ENCODE measurements around the gene PIP5KL1.

DNA sequence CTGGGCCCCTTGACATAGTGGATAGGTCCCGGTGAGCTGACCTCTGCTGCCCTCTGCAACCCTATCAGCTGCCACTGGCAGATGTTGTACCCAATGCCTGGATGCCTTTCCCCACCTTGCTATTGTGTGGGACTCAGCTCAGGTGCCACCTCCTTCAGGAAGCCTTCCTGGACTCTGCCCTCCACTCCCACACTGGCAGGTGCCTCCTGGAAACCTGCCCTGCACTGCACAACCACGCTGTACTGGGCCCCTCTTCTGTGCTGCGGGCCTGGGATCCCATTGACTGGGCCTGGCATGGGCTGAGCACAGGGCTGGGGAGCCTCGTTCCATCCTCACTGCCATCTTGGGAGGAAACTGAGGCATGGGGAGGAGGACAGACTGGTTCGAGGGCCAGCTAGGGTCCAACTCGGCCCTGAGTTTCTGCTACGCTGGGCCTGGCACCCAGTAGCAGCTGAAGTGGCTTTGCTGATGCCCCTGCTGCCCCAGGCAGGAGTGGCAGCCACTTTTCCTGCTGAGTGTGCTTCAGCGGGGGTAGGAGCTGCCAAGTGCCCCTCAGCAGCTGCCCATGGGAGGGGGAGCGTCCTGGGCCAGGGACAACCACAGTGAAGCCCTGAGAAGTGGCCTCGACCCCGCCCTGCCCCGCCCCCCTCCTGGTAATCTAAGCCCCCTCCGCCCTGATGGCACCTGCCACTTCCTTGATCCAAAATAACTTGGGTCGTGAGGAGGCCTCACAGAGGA lies 54.4 kb downstream of the PIP5KL1 start:
- TF ChIP-seq, protein P1, sequence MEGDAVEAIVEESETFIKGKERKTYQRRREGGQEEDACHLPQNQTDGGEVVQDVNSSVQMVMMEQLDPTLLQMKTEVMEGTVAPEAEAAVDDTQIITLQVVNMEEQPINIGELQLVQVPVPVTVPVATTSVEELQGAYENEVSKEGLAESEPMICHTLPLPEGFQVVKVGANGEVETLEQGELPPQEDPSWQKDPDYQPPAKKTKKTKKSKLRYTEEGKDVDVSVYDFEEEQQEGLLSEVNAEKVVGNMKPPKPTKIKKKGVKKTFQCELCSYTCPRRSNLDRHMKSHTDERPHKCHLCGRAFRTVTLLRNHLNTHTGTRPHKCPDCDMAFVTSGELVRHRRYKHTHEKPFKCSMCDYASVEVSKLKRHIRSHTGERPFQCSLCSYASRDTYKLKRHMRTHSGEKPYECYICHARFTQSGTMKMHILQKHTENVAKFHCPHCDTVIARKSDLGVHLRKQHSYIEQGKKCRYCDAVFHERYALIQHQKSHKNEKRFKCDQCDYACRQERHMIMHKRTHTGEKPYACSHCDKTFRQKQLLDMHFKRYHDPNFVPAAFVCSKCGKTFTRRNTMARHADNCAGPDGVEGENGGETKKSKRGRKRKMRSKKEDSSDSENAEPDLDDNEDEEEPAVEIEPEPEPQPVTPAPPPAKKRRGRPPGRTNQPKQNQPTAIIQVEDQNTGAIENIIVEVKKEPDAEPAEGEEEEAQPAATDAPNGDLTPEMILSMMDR (IDR thresholded peaks at IDR 0.05): peak in 1 of 6 experiments; percentile 37
- TF ChIP-seq POLR2A (IDR thresholded peaks at IDR 0.05): no peak
